Nephron (organoid): ENCODE data around the gene SWSAP1.
"Not testable (repeated sequence)": the region's sequence is repeated elsewhere in the genome, so short reads cannot be mapped to it uniquely, and the experiment has no call there.

Experiments used
- H3K27ac Mint-ChIP-seq, 3 experiments: 2 replicates each; pipeline ENCODE4 v1.8.0; 2020; ENCODE audit warnings: mixed read lengths in 3 of 3, mild to moderate bottlenecking in 2 of 3, moderate library complexity in 1 of 3
- H3K27me3 Mint-ChIP-seq: 2 replicates; pipeline ENCODE4 v1.8.0; 2021; ENCODE audit warnings: low read depth, mild to moderate bottlenecking, moderate library complexity, mixed read lengths
- H3K36me3 Mint-ChIP-seq: 2 replicates; pipeline ENCODE4 v1.8.0; 2020; ENCODE audit warnings: low read depth, mixed read lengths
- H3K4me1 Mint-ChIP-seq: 2 replicates; pipeline ENCODE4 v1.8.0; 2020; ENCODE audit warnings: mixed read lengths
- H3K4me3 Mint-ChIP-seq, 3 experiments: 2 replicates each; pipeline ENCODE4 v1.8.0; 2020; ENCODE audit warnings: mild to moderate bottlenecking in 3 of 3, mixed read lengths in 3 of 3, moderate library complexity in 2 of 3
- H3K9me3 Mint-ChIP-seq: 2 replicates; pipeline ENCODE4 v1.8.0; 2020; ENCODE audit warnings: mixed read lengths
- TF ChIP-seq, protein P1 (sequence below), 3 experiments: fragments of 200-600 bp; sonication (generic); IDR thresholded peaks; one replicate each; pipeline ENCODE4 v1.5.0; 2021; ENCODE audit warnings: antibody characterized with exemption in 3 of 3; ENCODE audit not compliant: unreplicated experiment in 3 of 3

SWSAP1 gene

DNA sequence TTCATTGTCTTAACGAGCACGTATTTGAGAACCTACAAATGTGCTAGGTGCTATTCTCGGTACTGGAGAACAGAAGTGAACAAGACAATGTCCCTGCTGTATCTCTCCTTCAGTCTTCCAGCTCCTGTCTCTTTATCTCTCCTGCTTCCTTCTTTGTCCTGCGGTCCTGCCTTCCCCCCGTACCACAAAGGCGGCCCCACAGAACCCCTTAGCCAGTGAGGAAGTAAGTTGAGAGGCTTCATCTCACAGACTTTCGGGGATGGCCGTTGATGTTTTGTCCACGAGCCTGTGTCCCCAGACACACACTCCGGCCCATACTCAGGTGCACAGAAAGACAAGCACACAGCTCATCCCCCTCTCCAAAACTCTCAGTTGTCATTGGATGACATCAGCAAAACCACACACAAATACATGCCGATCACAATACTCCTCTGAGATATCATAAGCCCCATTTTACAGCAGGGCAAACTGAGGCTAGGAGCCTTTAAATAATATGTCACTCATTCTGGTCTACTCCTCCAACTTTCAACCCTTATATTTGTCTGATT is 507 bp upstream of the SWSAP1 start:
- Mint-ChIP-seq H3K9me3 (no peaks in the 10 kb centered on the region), H3K4me1 (peaks cover 7% of the 10 kb centered on the region), H3K27me3 (no peaks in the 10 kb centered on the region), H3K27ac (peak overlapping the region in 1 of 3 experiments; percentile 67), H3K4me3 (no peak overlapping the region), H3K36me3 (peaks cover 4% of the 10 kb centered on the region)
- TF ChIP-seq, protein P1, sequence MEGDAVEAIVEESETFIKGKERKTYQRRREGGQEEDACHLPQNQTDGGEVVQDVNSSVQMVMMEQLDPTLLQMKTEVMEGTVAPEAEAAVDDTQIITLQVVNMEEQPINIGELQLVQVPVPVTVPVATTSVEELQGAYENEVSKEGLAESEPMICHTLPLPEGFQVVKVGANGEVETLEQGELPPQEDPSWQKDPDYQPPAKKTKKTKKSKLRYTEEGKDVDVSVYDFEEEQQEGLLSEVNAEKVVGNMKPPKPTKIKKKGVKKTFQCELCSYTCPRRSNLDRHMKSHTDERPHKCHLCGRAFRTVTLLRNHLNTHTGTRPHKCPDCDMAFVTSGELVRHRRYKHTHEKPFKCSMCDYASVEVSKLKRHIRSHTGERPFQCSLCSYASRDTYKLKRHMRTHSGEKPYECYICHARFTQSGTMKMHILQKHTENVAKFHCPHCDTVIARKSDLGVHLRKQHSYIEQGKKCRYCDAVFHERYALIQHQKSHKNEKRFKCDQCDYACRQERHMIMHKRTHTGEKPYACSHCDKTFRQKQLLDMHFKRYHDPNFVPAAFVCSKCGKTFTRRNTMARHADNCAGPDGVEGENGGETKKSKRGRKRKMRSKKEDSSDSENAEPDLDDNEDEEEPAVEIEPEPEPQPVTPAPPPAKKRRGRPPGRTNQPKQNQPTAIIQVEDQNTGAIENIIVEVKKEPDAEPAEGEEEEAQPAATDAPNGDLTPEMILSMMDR (IDR thresholded peaks at IDR 0.05; ENCODE audit: unreplicated experiment in 3 of 3): no peak

DNA sequence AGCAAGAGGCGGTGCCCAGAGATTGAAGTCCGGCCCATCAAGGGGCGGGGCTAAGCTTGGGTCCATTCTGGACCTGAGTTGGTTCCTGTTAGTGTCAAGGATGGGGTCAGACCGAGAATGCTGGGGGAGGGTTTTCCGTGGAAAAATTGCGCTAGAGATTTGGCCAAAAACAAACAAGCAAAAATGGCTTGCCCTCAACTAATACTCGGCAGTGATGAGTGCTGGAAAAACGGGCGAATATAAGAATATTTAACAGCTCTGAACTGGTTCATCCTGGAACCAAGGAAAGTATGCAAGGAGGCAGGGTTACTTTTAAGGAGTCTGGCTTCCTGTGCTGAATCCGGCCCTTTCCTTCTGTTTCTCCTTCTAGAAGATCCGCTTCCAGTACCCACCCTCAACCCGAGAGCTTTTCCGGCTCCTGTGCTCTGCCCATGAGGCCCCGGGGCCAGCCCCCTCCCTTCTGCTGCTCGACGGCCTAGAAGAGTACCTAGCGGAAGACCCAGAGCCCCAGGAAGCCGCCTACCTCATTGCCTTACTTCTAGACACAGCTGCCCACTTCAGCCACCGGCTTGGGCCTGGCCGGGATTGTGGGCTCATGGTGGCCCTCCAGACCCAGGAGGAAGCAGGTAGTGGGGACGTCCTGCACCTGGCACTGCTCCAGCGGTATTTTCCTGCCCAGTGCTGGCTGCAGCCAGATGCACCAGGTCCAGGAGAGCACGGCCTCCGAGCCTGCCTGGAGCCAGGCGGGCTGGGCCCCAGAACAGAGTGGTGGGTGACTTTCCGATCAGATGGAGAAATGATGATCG is 880 bp downstream of the SWSAP1 start:
- H3K4me1 Mint-ChIP-seq: peaks cover 7% of the 10 kb centered on the region
- H3K9me3 Mint-ChIP-seq: no peaks in the 10 kb centered on the region
- no peak overlapping the region for H3K4me3 Mint-ChIP-seq
- H3K27ac Mint-ChIP-seq: no peak overlapping the region
- no peaks in the 10 kb centered on the region for H3K27me3 Mint-ChIP-seq
- peaks cover 4% of the 10 kb centered on the region for H3K36me3 Mint-ChIP-seq
- TF ChIP-seq, protein P1 (IDR thresholded peaks at IDR 0.05; ENCODE audit: unreplicated experiment in 3 of 3): no peak

DNA sequence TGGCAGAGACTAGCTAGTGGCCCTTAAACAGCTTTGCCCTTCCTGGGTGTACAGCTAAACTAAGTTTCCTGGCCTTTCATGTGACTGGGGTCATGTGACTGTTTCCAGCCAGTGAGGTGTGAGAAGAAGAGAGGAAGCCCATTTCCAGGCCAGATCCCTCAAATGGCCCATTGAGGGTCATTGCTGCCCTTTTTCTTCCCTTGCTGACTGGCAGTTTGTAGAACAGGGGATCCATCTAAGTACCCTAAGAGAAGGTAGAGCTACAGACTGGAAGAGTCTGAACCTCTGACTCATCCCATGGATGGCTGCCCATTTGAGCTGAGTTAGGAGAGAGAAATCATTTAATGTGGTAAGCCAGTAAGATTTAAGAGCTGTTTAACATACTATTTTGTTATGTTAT is 2.8 kb downstream of the SWSAP1 start:
- Mint-ChIP-seq H3K27ac (peak overlapping the region; percentile 74 to 84 (median 78)), H3K4me3 (peak overlapping the region; percentile 53 to 79 (median 64)), H3K9me3 (no peaks in the 10 kb centered on the region), H3K36me3 (peaks cover 4% of the 10 kb centered on the region), H3K27me3 (peaks cover 14% of the 10 kb centered on the region), H3K4me1 (peaks cover 13% of the 10 kb centered on the region)
- TF ChIP-seq, protein P1 (IDR thresholded peaks at IDR 0.05; ENCODE audit: unreplicated experiment in 3 of 3): no peak

DNA sequence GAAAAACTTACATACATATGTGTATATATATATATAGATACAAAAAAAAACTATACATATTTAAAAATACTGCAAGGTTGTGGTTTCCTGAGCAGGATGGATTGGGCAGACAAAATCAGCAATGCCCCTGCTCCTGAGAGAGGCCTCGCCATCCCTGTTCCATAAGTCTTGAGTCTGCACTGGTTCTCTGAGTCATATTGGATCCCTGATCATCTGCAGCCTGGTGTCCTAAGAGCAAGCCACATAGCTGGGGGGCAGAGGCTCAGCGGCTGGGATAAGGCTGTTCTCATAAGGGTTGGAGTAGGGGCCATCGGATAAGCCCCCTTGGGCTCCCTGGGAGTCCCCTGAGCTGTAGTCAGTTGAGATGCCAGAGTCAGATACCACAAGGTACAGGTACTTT is 3.3 kb downstream of the SWSAP1 start:
- H3K27ac Mint-ChIP-seq: peak overlapping the region in 1 of 3 experiments; percentile 74
- H3K4me1 Mint-ChIP-seq: peaks cover 13% of the 10 kb centered on the region
- no peaks in the 10 kb centered on the region for H3K9me3 Mint-ChIP-seq
- H3K36me3 Mint-ChIP-seq: peaks cover 4% of the 10 kb centered on the region
- H3K4me3 Mint-ChIP-seq: no peak overlapping the region
- TF ChIP-seq, protein P1 (IDR thresholded peaks at IDR 0.05; ENCODE audit: unreplicated experiment in 3 of 3): no peak
- H3K27me3 Mint-ChIP-seq: peaks cover 19% of the 10 kb centered on the region

DNA sequence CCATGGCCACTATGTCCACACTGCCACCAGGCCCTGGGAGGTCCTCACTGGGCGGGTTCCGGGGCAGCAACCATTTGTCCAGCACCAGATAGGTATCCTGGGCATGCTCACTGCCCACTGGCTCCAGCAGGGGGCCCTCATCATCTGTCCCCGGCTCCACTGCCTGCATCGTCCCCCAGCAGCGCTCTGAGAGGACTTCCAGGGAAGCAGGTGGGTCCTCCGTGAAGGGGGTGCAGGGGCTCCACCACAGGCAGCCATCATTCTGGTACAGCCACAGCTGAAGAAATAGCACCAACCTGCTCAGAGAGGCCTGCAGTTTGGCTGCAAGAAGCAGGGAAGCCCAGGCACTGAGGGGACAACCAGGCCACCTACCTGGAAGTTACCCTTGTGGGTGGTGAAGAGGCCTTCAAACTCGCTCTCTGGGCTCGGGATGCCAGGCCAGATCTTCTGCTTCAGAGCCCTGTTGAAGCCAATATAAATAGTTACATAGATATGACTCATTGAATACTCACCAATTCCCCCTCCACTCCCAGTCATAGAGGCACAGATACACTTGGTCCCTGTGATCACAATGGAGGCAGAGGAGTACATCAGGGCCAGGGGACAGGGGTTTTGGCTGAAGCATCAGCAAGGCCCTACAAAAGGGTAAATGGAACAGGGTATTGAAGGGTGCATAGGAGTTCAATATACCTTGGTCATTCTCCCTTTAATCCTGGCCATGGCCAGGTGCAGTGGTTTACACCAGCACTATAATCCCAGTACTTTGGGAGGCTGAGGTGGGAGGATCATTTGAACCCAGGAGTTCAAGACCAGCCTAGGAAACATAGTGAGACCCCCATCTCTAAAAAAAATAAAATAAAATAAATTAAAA is 4.1 kb downstream of the SWSAP1 start:
- H3K36me3 Mint-ChIP-seq: peaks cover 4% of the 10 kb centered on the region
- peak overlapping the region; percentile 45 to 76 (median 73) for H3K4me3 Mint-ChIP-seq
- H3K27ac Mint-ChIP-seq: peak overlapping the region in 1 of 3 experiments; percentile 9
- no peaks in the 10 kb centered on the region for H3K9me3 Mint-ChIP-seq
- TF ChIP-seq, protein P1 (IDR thresholded peaks at IDR 0.05; ENCODE audit: unreplicated experiment in 3 of 3): peak; percentile 62 to 76 (median 71)
- peaks cover 13% of the 10 kb centered on the region for H3K4me1 Mint-ChIP-seq
- H3K27me3 Mint-ChIP-seq: peaks cover 24% of the 10 kb centered on the region

DNA sequence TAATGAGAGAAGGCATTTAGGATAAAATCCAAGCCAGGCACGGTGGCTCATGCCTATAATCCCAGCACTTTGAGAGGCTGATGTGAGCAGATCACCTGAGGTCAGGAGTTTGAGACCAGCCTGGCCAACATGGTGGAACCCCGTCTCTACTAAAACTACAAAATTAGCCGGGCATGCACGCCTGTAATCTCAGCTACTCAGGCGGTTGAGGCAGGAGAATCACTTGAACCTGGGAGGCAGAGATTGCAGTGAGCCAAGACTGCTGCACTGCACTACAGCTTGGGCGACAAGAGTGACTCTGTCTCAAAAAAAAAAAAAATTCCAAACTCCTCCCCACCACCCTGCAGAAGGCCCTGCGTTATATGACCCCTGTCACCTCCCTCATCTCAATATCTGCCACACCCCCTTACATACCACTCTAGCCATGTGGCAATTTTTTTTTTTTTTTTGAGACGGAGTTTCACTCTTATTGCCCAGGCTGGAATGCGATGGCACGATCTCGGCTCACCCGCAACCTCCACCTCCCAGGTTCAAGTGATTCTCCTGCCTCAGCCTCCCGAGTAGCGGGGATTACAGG is 4.9 kb downstream of the SWSAP1 start:
- not testable (repeated sequence) for H3K27ac Mint-ChIP-seq, H3K9me3 Mint-ChIP-seq, H3K36me3 Mint-ChIP-seq
- H3K4me1 Mint-ChIP-seq: peaks cover 13% of the 10 kb centered on the region
- H3K27me3 Mint-ChIP-seq: peaks cover 31% of the 10 kb centered on the region
- H3K4me3 Mint-ChIP-seq: peak overlapping the region in 1 of 3 experiments; percentile 28
